K562 (cell line): ENCODE results near the gene MPC2. TPM values are rescaled to one million over a fixed set of nuclear protein-coding genes. Genes with fewer than 3 reads are reported as not detected.

Experiments
- BACH1 ChIP-seq: fragments of 200-800 bp; sonication (Bioruptor generic); IDR thresholded peaks from 2 replicates; pipeline ENCODE4 v1.6.1; 2016; ENCODE audit warnings: missing genetic modification characterization, missing compliant biosample characterization
- BCL6 ChIP-seq: fragments of 250-450 bp; sonication (Bioruptor Pico); IDR thresholded peaks from 2 replicates; pipeline ENCODE4 v1.4.0; 2020
- ETS2 ChIP-seq: IDR thresholded peaks from 2 replicates; pipeline ENCODE4 v1.6.1; 2016; ENCODE audit warnings: borderline replicate concordance, missing genetic modification characterization, mild to moderate bottlenecking, moderate library complexity, missing compliant biosample characterization; ENCODE audit not compliant: poor library complexity, severe bottlenecking
- GMEB1 ChIP-seq: fragments of 250-450 bp; sonication (Bioruptor Pico); IDR thresholded peaks from 2 replicates; pipeline ENCODE4 v1.4.0; 2020; ENCODE audit warnings: mild to moderate bottlenecking
- HLTF ChIP-seq: fragments of 450-650 bp; IDR thresholded peaks from 2 replicates; pipeline ENCODE4 v1.6.1; 2016
- IRF2 ChIP-seq: sonication (generic); formaldehyde crosslinking; IDR thresholded peaks from 2 replicates; pipeline ENCODE4 v1.8.1; 2022; ENCODE audit warnings: mild to moderate bottlenecking, missing genetic modification reagents
- KLF1 ChIP-seq: fragments of 450-650 bp; IDR thresholded peaks from 2 replicates; pipeline ENCODE4 v1.6.1; 2016; ENCODE audit warnings: missing genetic modification characterization, missing compliant biosample characterization
- MEF2A ChIP-seq: IDR thresholded peaks from 2 replicates; pipeline ENCODE4 v1.6.1; 2011; ENCODE audit warnings: low read depth, mild to moderate bottlenecking, low read length, moderate library complexity; ENCODE audit not compliant: control insufficient read depth
- MXD1 ChIP-seq: fragments of 250-450 bp; sonication (Bioruptor Pico); IDR thresholded peaks from 2 replicates; pipeline ENCODE4 v1.8.0; 2021; ENCODE audit warnings: borderline replicate concordance, mild to moderate bottlenecking, moderate library complexity; ENCODE audit not compliant: poor library complexity, severe bottlenecking
- POLR2AphosphoS5 ChIP-seq: IDR thresholded peaks from 2 replicates; pipeline ENCODE4 v1.6.1; 2011; ENCODE audit warnings: mild to moderate bottlenecking, low read depth, low read length, moderate library complexity; ENCODE audit not compliant: control insufficient read depth, insufficient read depth
- SREBF1 ChIP-seq: fragments of 150-350 bp; IDR thresholded peaks from 2 replicates; pipeline ENCODE4 v1.6.1; 2014; ENCODE audit warnings: antibody characterized with exemption, low read depth, low read length, borderline replicate concordance
- ZNF184 ChIP-seq: sonication (generic); formaldehyde crosslinking; IDR thresholded peaks from 2 replicates; pipeline ENCODE4 v1.5.0; 2020; ENCODE audit warnings: missing genetic modification reagents
- ZNF444 ChIP-seq: fragments of 250-450 bp; sonication (Bioruptor Pico); IDR thresholded peaks from 2 replicates; pipeline ENCODE4 v1.4.0; 2020; ENCODE audit warnings: mild to moderate bottlenecking, moderate library complexity
- ZNF639 ChIP-seq, 2 experiments: fragments of 200-800 bp in 1 of 2; sonication (Bioruptor generic) in 1 of 2; sonication (generic) in 1 of 2; formaldehyde crosslinking in 1 of 2; IDR thresholded peaks in 1 of 2; conservative IDR thresholded peaks in 1 of 2; 2 replicates each; pipeline versions ENCODE4 v1.5.0 to v1.6.1; 2016 to 2020; ENCODE audit warnings: missing compliant biosample characterization in 1 of 2, missing genetic modification characterization in 1 of 2, missing genetic modification reagents in 1 of 2
- polyA plus RNA-seq, 8 experiments: library from polyadenylated mRNA; depleted of rRNA in 4 of 8; stranded (reverse) in 5 of 8; unstranded in 3 of 8; fragments of >200 nt; fragmentation: Nextera tagmentation in 2 of 8; fragmentation: Illumina TruSeq in 1 of 8; extraction: Ambion mirVana in 2 of 8; extraction: Trizol in 1 of 8; gene quantifications; 2 replicates each; pipeline versions ENCODE4 v1.2.1 to v1.2.3, GENCODE V29; 2011 to 2014; ENCODE audit warnings: inconsistent platforms in 1 of 8, missing spikeins in 1 of 8
- total RNA-seq, 7 experiments: library from RNA; depleted of rRNA in 6 of 7; stranded (reverse); fragments of >200 nt in 6 of 7; fragmentation: Illumina TruSeq in 2 of 7; extraction: Trizol in 2 of 7; gene quantifications; 2 replicates each; pipeline versions ENCODE4 v1.2.1 to v1.2.3, GENCODE V29; 2011 to 2021; ENCODE audit warnings: low replicate concordance in 1 of 7
- TF ChIP-seq, protein P1 (sequence below): IDR thresholded peaks from 2 replicates; pipeline ENCODE4 v1.6.1; 2016; ENCODE audit warnings: missing genetic modification characterization, missing compliant biosample characterization
- TF ChIP-seq, protein P2 (sequence below): fragments of 450-650 bp; formaldehyde crosslinking; IDR thresholded peaks from 2 replicates; pipeline ENCODE4 v1.4.0; 2020; ENCODE audit warnings: mild to moderate bottlenecking
- TF ChIP-seq, protein P3 (sequence below): sonication (generic); formaldehyde crosslinking; IDR thresholded peaks from 2 replicates; pipeline ENCODE4 v1.8.0; 2022; ENCODE audit warnings: mild to moderate bottlenecking, missing genetic modification reagents
- TF ChIP-seq, protein P4 (sequence below): fragments of 250-450 bp; sonication (Bioruptor Pico); IDR thresholded peaks from 2 replicates; pipeline ENCODE4 v1.5.0; 2020; ENCODE audit warnings: mild to moderate bottlenecking

The MPC2 gene
- total and polyA plus RNA-seq, 9 of the 15 experiments (the other 6 are each of a cell fraction or from before 2014, with no cell fraction given) = 70.7 to 179 (median 144) TPM

DNA sequence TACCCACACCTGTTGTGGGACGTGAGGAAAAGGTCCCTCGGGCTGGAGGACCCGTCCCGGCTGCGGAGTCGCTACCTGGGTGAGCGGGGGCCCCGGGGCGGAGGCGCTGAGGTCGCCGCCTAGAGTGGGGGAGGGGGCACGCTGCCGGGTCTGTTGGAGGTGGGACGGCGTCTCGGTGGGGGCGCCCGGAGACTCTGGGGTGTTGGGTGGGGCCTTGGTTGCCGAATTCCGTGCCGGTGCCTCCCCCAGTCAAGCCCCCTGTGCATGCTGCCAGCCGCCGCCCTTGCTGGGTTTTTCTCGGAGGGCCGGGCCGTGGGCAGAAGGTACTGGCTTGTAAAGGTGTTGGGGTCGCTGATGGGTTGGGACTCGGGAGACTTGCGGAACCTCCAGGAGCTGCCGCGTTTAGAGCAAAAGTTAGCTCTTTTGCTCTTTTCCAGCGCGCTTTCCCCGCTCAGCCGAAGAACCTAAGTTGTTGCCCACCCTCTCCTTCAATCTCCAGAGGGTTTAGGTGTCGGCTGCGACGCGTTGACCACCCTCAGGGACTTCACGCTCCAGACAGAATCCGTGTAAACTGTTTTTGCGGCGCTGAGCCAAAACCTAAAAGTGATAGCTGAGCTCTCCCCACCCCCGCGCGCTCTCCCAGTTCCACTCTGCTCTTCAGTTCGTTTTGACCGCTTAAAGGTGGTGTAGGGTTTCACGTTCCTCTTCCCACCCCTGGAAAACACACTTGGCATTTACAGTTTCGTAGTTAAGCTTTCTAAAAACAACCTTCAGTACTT, at the start of gene MPC2 (continued):
- TF ChIP-seq, protein P1, sequence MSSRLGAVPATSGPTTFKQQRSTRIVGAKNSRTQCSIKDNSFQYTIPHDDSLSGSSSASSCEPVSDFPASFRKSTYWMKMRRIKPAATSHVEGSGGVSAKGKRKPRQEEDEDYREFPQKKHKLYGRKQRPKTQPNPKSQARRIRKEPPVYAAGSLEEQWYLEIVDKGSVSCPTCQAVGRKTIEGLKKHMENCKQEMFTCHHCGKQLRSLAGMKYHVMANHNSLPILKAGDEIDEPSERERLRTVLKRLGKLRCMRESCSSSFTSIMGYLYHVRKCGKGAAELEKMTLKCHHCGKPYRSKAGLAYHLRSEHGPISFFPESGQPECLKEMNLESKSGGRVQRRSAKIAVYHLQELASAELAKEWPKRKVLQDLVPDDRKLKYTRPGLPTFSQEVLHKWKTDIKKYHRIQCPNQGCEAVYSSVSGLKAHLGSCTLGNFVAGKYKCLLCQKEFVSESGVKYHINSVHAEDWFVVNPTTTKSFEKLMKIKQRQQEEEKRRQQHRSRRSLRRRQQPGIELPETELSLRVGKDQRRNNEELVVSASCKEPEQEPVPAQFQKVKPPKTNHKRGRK (tag) = no peak
- TF ChIP-seq, protein P2, sequence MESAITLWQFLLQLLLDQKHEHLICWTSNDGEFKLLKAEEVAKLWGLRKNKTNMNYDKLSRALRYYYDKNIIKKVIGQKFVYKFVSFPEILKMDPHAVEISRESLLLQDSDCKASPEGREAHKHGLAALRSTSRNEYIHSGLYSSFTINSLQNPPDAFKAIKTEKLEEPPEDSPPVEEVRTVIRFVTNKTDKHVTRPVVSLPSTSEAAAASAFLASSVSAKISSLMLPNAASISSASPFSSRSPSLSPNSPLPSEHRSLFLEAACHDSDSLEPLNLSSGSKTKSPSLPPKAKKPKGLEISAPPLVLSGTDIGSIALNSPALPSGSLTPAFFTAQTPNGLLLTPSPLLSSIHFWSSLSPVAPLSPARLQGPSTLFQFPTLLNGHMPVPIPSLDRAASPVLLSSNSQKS (CRISPR knock-in tag) = no peak
- TF ChIP-seq ETS2 = no peak
- TF ChIP-seq MXD1 (CRISPR knock-in tag) = no peak
- TF ChIP-seq, protein P3, sequence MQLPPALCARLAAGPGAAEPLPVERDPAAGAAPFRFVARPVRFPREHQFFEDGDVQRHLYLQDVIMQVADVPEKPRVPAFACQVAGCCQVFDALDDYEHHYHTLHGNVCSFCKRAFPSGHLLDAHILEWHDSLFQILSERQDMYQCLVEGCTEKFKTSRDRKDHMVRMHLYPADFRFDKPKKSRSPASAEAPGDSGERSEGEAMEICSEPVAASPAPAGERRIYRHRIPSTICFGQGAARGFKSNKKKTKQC (CRISPR knock-in tag) = peak; percentile 36; the same call in 1 of the 2 replicates
- TF ChIP-seq SREBF1 = no peak
- TF ChIP-seq MEF2A = no peak
- TF ChIP-seq POLR2AphosphoS5 = peak; percentile 96
- TF ChIP-seq IRF2 = no peak
- TF ChIP-seq BACH1 (tag) = no peak; the same call in 1 of the 2 replicates
- no peak for TF ChIP-seq GMEB1 (CRISPR knock-in tag)
- TF ChIP-seq ZNF639 (CRISPR knock-in tag; conservative IDR thresholded peaks at IDR 0.05 in 1 of 2, IDR thresholded peaks at IDR 0.05 in 1 of 2) = peak in 1 of 2 experiments; percentile 9; a peak in 1 of 4 replicates
- TF ChIP-seq HLTF = no peak
- TF ChIP-seq KLF1 (tag) = no peak
- TF ChIP-seq ZNF444 = 0 out of 2 replicates have a peak, but pooled peaks have one; percentile 34
- TF ChIP-seq, protein P4, sequence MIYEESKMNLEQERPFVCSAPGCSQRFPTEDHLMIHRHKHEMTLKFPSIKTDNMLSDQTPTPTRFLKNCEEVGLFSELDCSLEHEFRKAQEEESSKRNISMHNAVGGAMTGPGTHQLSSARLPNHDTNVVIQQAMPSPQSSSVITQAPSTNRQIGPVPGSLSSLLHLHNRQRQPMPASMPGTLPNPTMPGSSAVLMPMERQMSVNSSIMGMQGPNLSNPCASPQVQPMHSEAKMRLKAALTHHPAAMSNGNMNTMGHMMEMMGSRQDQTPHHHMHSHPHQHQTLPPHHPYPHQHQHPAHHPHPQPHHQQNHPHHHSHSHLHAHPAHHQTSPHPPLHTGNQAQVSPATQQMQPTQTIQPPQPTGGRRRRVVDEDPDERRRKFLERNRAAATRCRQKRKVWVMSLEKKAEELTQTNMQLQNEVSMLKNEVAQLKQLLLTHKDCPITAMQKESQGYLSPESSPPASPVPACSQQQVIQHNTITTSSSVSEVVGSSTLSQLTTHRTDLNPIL = no peak
- no peak for TF ChIP-seq ZNF184 (CRISPR knock-in tag)
- no peak for TF ChIP-seq BCL6
